Esophagus squamous epithelium (tissue), 5 donors: Measurements from ENCODE around the gene PXK. TPM values are rescaled to one million over a fixed set of nuclear protein-coding genes. Genes with fewer than 3 reads are reported as not detected.

Source experiments
- DNase-seq: peaks from one replicate; lab custom pipeline; 2025; lab: John Stamatoyannopoulos, UW
- H3K27ac ChIP-seq, 4 donors: fragments of 200-600 bp; sonication (generic); one replicate each; pipeline ENCODE4 v1.5.1; 2016 to 2019; ENCODE audit warnings: mild to moderate bottlenecking in 1 of 4
- H3K27me3 ChIP-seq, 4 donors: fragments of 200-600 bp; sonication (generic); 1 replicate in 3 of 4; 2 replicates in 1 of 4; pipeline versions ENCODE4 v1.5.1 to v1.6.0; 2017 to 2021; ENCODE audit warnings: antibody characterized with exemption in 1 of 4
- H3K36me3 ChIP-seq, 3 donors: fragments of 200-600 bp; sonication (generic); one replicate each; pipeline ENCODE4 v1.5.1; 2016 to 2019
- H3K4me1 ChIP-seq, 3 donors: fragments of 200-600 bp; sonication (generic); one replicate each; pipeline ENCODE4 v1.5.1; 2017 to 2019
- H3K4me3 ChIP-seq, 4 donors: fragments of 200-600 bp; sonication (generic); 1 replicate in 3 of 4; 2 replicates in 1 of 4; pipeline ENCODE4 v1.5.1; 2016 to 2019; ENCODE audit warnings: mild to moderate bottlenecking in 2 of 4, moderate library complexity in 1 of 4
- H3K9me3 ChIP-seq, 3 donors: fragments of 200-600 bp; sonication (generic); one replicate each; pipeline ENCODE4 v1.5.1; 2016 to 2019
- POLR2A ChIP-seq, 4 donors: fragments of 450-650 bp; IDR thresholded peaks; one replicate each; pipeline ENCODE4 v1.6.1; 2017; ENCODE audit warnings: antibody characterized with exemption in 4 of 4, mild to moderate bottlenecking in 4 of 4, moderate library complexity in 3 of 4
- WGBS, 2 donors: methylation state at CpG; one replicate each; pipeline ENCODE4 v1.1.5; 2018; 5-methylcytosine and 5-hydroxymethylcytosine counted together
- intact Hi-C: fragments of 100-400 bp; cut with DNase I; formaldehyde crosslinking; loops from one replicate; pipeline ENCODE4 v1.15.0; 2022
- total RNA-seq, 4 donors: library from RNA; depleted of rRNA; stranded (reverse); fragments of >200 nt; gene quantifications; one replicate each; pipeline ENCODE4 v1.1.0, GENCODE V29; 2016
- TF ChIP-seq, protein P1 (sequence below), 6 experiments: fragments of 450-650 bp in 4 of 6; fragments of 200-600 bp in 2 of 6; sonication (generic) in 2 of 6; IDR thresholded peaks; one replicate each; pipeline ENCODE4 v1.5.1; 2016 to 2019; ENCODE audit warnings: antibody characterized with exemption in 6 of 6, mild to moderate bottlenecking in 4 of 6, moderate library complexity in 4 of 6
- donor health status: DM: yes; HTN: yes; CAD: no.

PXK gene
- total RNA-seq, 4 donors from 2014 or later: 6.5 to 25.9 (median 12.2) TPM

DNA sequence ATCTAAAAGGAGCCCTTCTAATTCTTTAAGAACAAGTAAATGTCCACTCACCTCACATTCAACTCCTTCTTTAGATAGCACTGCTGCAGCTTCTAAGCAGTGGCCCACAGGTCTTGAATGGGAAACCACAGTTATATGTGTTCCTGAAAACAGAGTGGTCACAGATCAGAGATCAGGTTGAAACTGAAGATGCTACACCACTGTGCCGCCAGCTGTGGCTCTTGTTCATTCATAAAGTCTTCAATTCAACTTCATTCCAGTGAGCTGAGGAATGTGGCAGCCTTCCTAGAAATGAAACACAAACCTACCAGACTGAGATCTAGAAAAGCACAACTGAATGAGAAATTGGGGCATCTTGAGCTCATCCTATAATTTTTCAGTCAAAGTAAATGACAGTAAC is 97.0 kb downstream of the PXK start:
- no peak for DNase-seq
- H3K9me3 ChIP-seq: no peaks in the 10 kb centered on the region
- intact Hi-C loops: no loop called here
- 38% methylated on average over 1 of the region's 1 CpG; no CpG with 5 or more reads in 1 of the 2 donors for WGBS, 2 donors
- no peak overlapping the region for H3K27ac ChIP-seq
- H3K27me3 ChIP-seq: no peaks in the 10 kb centered on the region
- peaks cover 12 to 30% (median 16%) of the 10 kb centered on the region in 3 donors for H3K4me1 ChIP-seq
- TF ChIP-seq, protein P1, sequence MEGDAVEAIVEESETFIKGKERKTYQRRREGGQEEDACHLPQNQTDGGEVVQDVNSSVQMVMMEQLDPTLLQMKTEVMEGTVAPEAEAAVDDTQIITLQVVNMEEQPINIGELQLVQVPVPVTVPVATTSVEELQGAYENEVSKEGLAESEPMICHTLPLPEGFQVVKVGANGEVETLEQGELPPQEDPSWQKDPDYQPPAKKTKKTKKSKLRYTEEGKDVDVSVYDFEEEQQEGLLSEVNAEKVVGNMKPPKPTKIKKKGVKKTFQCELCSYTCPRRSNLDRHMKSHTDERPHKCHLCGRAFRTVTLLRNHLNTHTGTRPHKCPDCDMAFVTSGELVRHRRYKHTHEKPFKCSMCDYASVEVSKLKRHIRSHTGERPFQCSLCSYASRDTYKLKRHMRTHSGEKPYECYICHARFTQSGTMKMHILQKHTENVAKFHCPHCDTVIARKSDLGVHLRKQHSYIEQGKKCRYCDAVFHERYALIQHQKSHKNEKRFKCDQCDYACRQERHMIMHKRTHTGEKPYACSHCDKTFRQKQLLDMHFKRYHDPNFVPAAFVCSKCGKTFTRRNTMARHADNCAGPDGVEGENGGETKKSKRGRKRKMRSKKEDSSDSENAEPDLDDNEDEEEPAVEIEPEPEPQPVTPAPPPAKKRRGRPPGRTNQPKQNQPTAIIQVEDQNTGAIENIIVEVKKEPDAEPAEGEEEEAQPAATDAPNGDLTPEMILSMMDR (IDR thresholded peaks at IDR 0.05): no peak
- TF ChIP-seq POLR2A (IDR thresholded peaks at IDR 0.05): no peak
- H3K36me3 ChIP-seq: peaks cover 37 to 74% (median 40%) of the 10 kb centered on the region in 3 donors
- H3K4me3 ChIP-seq: no peak overlapping the region

DNA sequence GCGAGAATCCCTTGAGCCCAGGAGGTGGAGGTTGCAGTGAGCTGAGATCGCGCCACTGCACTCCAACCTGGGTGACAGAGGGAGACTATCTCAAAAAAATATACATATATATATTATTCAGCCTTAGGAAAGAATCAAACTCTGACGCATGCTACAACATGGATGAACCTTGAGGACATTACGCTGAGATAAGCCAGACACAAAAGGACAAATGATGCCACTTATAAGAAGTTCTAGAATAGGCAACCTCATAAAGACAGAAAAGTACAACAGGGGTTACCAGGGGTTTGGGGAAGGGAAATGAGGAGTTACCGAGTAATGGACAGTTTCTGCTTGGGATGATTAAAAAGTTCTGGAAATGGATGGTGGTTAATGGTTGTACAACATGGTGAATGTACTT is 100.2 kb downstream of the PXK start:
- H3K27me3 ChIP-seq: no peaks in the 10 kb centered on the region
- no peaks in the 10 kb centered on the region for H3K9me3 ChIP-seq
- TF ChIP-seq, protein P1 (IDR thresholded peaks at IDR 0.05): no peak
- H3K4me1 ChIP-seq: peaks cover 19 to 37% (median 20%) of the 10 kb centered on the region in 3 donors
- H3K36me3 ChIP-seq: peaks cover 22 to 42% (median 26%) of the 10 kb centered on the region in 3 donors
- 53 to 60% methylated on average over 6 of the region's 6 CpGs for WGBS, 2 donors
- no peak for DNase-seq
- H3K4me3 ChIP-seq: peak overlapping the region; percentile 57 to 90 (median 76)
- intact Hi-C loops: no loop called here
- H3K27ac ChIP-seq: peak overlapping the region; percentile 84 to 95 (median 91)

DNA sequence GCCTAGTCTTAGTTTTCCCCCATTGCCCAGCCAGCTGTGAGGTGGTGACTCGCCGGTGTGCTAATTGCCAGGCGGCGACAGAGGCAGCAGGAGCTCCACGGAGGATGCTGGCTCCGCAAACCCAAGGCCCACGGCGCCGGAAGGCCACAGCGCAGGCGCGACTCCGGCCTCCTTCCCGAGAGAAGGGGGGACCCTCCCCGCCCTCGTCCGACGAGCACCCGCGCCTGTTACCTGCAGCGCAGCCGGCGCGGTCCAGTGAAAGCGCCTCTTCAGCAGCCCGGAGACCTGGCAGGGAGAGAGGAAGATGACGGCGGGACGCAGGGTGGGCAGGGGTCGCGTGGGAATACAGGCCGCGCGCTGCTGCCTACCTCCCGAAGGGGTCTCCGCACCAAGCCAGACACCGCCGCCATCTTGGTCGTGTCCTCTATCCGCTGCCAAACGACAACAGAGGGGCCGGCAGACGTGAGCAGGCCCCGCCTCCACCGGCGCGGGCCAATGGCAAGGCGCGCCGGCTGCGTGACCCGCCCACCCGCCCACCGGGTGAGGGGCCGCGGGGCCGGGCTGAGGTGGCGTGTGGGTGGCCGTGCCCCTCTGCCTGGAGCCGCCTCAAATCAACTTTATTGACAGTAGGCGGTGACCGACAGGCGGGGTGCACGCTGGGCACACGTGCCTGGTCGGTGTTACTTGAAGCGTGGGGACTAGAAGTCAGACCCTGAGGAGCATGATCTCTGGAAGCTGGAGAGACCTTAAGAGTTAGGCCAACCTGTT is 100.9 kb downstream of the PXK start, which contains the start of gene PDHB:
PDHB (minus strand) TSS at position 433 of the 768 bp plus-strand sequence; CDS start at position 410, 23 bp downstream.
- Histone ChIP-seq H3K36me3 (peaks cover 16 to 35% (median 22%) of the 10 kb centered on the region in 3 donors), H3K9me3 (no peaks in the 10 kb centered on the region), H3K4me1 (peaks cover 19 to 37% (median 20%) of the 10 kb centered on the region in 3 donors), H3K4me3 (peak within 1 kb of the TSS; percentile 57 to 90 (median 76)), H3K27ac (peak within 1 kb of the TSS; percentile 84 to 95 (median 91)), H3K27me3 (no peaks in the 10 kb centered on the region)
- TF ChIP-seq, protein P1 (IDR thresholded peaks at IDR 0.05): peak in 1 of 6 experiments; percentile 16
- peak in 3 of 4 donors; percentile 38 to 81 (median 72) for TF ChIP-seq POLR2A (IDR thresholded peaks at IDR 0.05)
- peak; percentile 48 for DNase-seq
- 0 to 1% methylated on average over 9 to 11 of the region's 67 CpGs for WGBS, 2 donors
- intact Hi-C loops: no loop called here

DNA sequence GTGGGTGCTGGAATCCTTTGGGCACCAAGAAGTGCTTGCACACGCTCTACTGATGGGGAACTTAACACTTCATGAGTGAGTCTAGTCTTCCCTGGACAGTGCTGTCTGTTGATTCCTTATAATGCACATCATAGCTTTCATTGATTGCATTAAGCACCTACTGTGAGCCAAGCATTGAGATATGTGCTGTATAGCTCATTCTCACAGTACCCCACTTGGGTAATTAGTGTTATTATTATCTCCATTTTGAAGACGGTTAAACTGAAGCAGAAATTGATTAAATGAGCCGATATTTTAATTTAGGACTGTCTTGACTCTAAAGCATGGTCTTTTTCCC is 101.4 kb downstream of the PXK start:
- TF ChIP-seq, protein P1 (IDR thresholded peaks at IDR 0.05): no peak
- no peak for TF ChIP-seq POLR2A (IDR thresholded peaks at IDR 0.05)
- peak overlapping the region; percentile 57 to 90 (median 76) for H3K4me3 ChIP-seq
- peak overlapping the region; percentile 84 to 95 (median 91) for H3K27ac ChIP-seq
- peaks cover 16 to 30% (median 16%) of the 10 kb centered on the region in 3 donors for H3K36me3 ChIP-seq
- peaks cover 19 to 37% (median 20%) of the 10 kb centered on the region in 3 donors for H3K4me1 ChIP-seq
- H3K9me3 ChIP-seq: no peaks in the 10 kb centered on the region
- 54 to 60% methylated on average over 3 of the region's 3 CpGs for WGBS, 2 donors
- no peak for DNase-seq
- no peaks in the 10 kb centered on the region for H3K27me3 ChIP-seq
- intact Hi-C loops: no loop called here

DNA sequence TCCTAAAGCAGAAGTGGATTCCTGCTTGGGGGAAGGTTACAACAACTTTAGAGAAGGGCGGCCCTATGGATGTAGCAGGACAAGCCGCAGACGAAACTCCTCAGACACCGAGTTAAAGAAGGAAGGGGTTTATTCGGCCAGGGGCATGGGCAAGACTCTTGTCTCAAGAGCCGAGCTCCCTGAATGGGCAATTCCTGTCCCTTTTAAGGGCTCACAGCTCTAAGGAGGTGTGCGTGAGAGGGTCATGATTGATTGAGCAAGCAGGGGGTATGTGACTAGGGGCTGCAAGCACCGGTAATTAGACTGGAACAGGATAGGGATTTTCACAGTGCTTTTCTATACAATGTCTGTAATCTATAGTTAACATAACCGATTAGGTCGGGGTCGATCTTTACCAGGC is 101.8 kb downstream of the PXK start:
- no peak overlapping the region for H3K4me3 ChIP-seq
- H3K36me3 ChIP-seq: peaks cover 14 to 26% (median 16%) of the 10 kb centered on the region in 3 donors
- intact Hi-C loops: no loop called here
- peak overlapping the region in 3 of 4 donors; percentile 90 to 95 (median 92) for H3K27ac ChIP-seq
- TF ChIP-seq, protein P1 (IDR thresholded peaks at IDR 0.05): no peak
- no peak for TF ChIP-seq POLR2A (IDR thresholded peaks at IDR 0.05)
- no peaks in the 10 kb centered on the region for H3K9me3 ChIP-seq
- DNase-seq: no peak
- H3K27me3 ChIP-seq: no peaks in the 10 kb centered on the region
- peaks cover 19 to 37% (median 20%) of the 10 kb centered on the region in 3 donors for H3K4me1 ChIP-seq
- 83 to 86% methylated on average over 11 of the region's 11 CpGs for WGBS, 2 donors
